Neural cell (in vitro differentiated cells): ENCODE data around the gene DENND4A. TPM values are rescaled to one million over a fixed set of nuclear protein-coding genes. Genes with fewer than 3 reads are reported as not detected.

Experiments used
- H2AFZ ChIP-seq: fragments of 200-600, 300-800 bp; sonication (generic), shearing (Covaris generic); 2 replicates; pipeline ENCODE4 v1.6.0; 2014; ENCODE audit warnings: low read depth, mild to moderate bottlenecking, antibody characterized with exemption, low read length, moderate library complexity
- H3F3A ChIP-seq: fragments of 200-600 bp; shearing (Covaris generic); 2 replicates; pipeline ENCODE4 v1.6.1; 2016; ENCODE audit warnings: mild to moderate bottlenecking, moderate library complexity, mixed read lengths, antibody characterized with exemption, low read length; ENCODE audit not compliant: insufficient read depth, poor library complexity, severe bottlenecking
- H3K27ac ChIP-seq: fragments of 200-600, 300-800 bp; sonication (generic), shearing (Covaris generic); 2 replicates; pipeline ENCODE4 v1.5.1; 2014; ENCODE audit warnings: mild to moderate bottlenecking, low read length, moderate library complexity
- H3K27me3 ChIP-seq: fragments of 300-800, 200-600 bp; sonication (generic), shearing (Covaris generic); 2 replicates; pipeline ENCODE4 v1.6.0; 2014; ENCODE audit warnings: mild to moderate bottlenecking, low read depth, low read length, moderate library complexity; ENCODE audit not compliant: insufficient read depth
- H3K36me3 ChIP-seq: fragments of 300-800, 200-600 bp; sonication (generic), shearing (Covaris generic); 2 replicates; pipeline ENCODE4 v1.5.1; 2014; ENCODE audit warnings: mild to moderate bottlenecking, antibody characterized with exemption, low read length, moderate library complexity; ENCODE audit not compliant: insufficient read depth
- H3K4me2 ChIP-seq: fragments of 300-800, 200-600 bp; sonication (generic), shearing (Covaris generic); 2 replicates; pipeline ENCODE4 v1.6.0; 2014; ENCODE audit warnings: mild to moderate bottlenecking, low read length
- H3K4me3 ChIP-seq: fragments of 300-800, 200-600 bp; sonication (generic), shearing (Covaris generic); 2 replicates; pipeline ENCODE4 v1.5.1; 2014; ENCODE audit warnings: mild to moderate bottlenecking, low read length, moderate library complexity
- H3K79me2 ChIP-seq: fragments of 200-600 bp; shearing (Covaris generic); replicated peaks from 2 replicates; pipeline ENCODE4 v1.6.0; 2014; ENCODE audit warnings: mild to moderate bottlenecking, low read length, moderate library complexity; ENCODE audit not compliant: insufficient read depth
- H3K9ac ChIP-seq: fragments of 300-800, 200-600 bp; sonication (generic), shearing (Covaris generic); 2 replicates; pipeline ENCODE4 v1.6.1; 2016; ENCODE audit warnings: mild to moderate bottlenecking, low read length, mixed read lengths
- H3K9me2 ChIP-seq: fragments of 200-600 bp; shearing (Covaris generic); 2 replicates; pipeline ENCODE4 v1.6.1; 2016; ENCODE audit warnings: mild to moderate bottlenecking, low read length, mixed read lengths; ENCODE audit not compliant: insufficient read depth
- H3K9me3 ChIP-seq: fragments of 200-600, 300-800 bp; sonication (generic), shearing (Covaris generic); 2 replicates; pipeline ENCODE4 v1.6.1; 2016; ENCODE audit warnings: mild to moderate bottlenecking, mixed run types, low read length, moderate library complexity, mixed read lengths
- H4K20me1 ChIP-seq: fragments of 200-600 bp; shearing (Covaris generic); 2 replicates; pipeline ENCODE4 v1.6.1; 2016; ENCODE audit warnings: mild to moderate bottlenecking, mixed run types; ENCODE audit not compliant: insufficient read depth
- CTCF ChIP-seq: fragments of 450-650 bp; IDR thresholded peaks from 2 replicates; pipeline ENCODE4 v1.5.1; 2014; ENCODE audit warnings: antibody characterized with exemption, mild to moderate bottlenecking, moderate library complexity; ENCODE audit not compliant: poor library complexity, severe bottlenecking
- EP300 ChIP-seq: fragments of 450-650 bp; conservative IDR thresholded peaks from 2 replicates; pipeline ENCODE4 v1.6.1; 2014; ENCODE audit warnings: antibody characterized with exemption, mild to moderate bottlenecking, moderate library complexity; ENCODE audit not compliant: poor library complexity, severe bottlenecking
- EZH2 ChIP-seq: fragments of 200-600, 300-800 bp; shearing (Covaris generic), sonication (generic); IDR thresholded peaks from 2 replicates; pipeline ENCODE4 v1.6.1; 2014; ENCODE audit warnings: antibody characterized with exemption, low read length, borderline replicate concordance, mild to moderate bottlenecking; ENCODE audit not compliant: insufficient read depth, poor library complexity, severe bottlenecking
- MXI1 ChIP-seq: fragments of 450-650 bp; conservative IDR thresholded peaks from 2 replicates; pipeline ENCODE4 v1.6.1; 2014; ENCODE audit warnings: antibody characterized with exemption, mild to moderate bottlenecking; ENCODE audit not compliant: poor library complexity, severe bottlenecking
- POLR2AphosphoS5 ChIP-seq: IDR thresholded peaks from 2 replicates; pipeline ENCODE4 v1.6.1; 2012
- RAD21 ChIP-seq: fragments of 450-650 bp; conservative IDR thresholded peaks from 2 replicates; pipeline ENCODE4 v1.6.1; 2014; ENCODE audit warnings: antibody characterized with exemption, mild to moderate bottlenecking, moderate library complexity
- SMC3 ChIP-seq: fragments of 450-650 bp; conservative IDR thresholded peaks from 2 replicates; pipeline ENCODE4 v1.6.1; 2014; ENCODE audit warnings: antibody characterized with exemption, mild to moderate bottlenecking, moderate library complexity; ENCODE audit not compliant: poor library complexity
- TAF1 ChIP-seq: IDR thresholded peaks from 2 replicates; pipeline ENCODE4 v1.6.1; 2012; ENCODE audit warnings: low read depth
- polyA plus RNA-seq: library from polyadenylated mRNA; depleted of rRNA; stranded (reverse); fragments of >200 nt; gene quantifications from 2 replicates; pipeline ENCODE4 v1.2.3, GENCODE V29; 2014
- TF ChIP-seq, protein P1 (sequence below): IDR thresholded peaks from 2 replicates; pipeline ENCODE4 v1.6.1; 2012; ENCODE audit warnings: borderline replicate concordance

Gene DENND4A
- polyA plus RNA-seq, 1 donor from 2014 or later, result 7.5 TPM

DNA sequence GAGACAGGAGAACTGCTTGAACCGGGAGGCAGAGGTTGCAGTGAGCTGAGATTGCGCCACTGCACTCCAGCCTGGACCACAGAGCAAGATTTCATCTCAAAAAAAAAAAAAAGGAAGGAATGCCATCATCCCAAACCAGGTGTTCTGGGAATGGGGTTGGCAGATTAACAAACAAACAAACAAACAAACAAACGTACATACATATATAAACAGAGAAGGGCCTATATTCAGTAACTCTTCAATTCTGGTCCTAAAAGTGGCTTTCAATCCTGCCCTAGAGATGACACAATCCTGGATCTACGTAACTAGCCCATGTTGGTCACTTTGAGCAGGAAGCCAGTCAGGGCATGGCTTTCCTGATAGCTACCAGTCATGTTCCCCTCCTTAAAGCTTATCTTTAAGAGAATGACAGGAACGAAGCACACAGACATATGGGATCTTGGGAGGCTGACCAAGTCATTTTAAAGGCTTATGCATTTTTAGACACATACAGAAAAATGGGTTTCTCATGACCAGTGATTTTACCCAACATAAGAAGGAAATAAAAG is 47.3 kb upstream of the DENND4A start:
- Histone ChIP-seq H3K27me3 (no peaks in the 10 kb centered on the region), H3K27ac (no peak overlapping the region), H3K4me2 (no peak overlapping the region), H3K4me3 (no peak overlapping the region), H3K9me3 (no peaks in the 10 kb centered on the region), H3K9me2 (no peaks in the 10 kb centered on the region), H3F3A (no peaks in the 10 kb centered on the region), H4K20me1 (no peaks in the 10 kb centered on the region), H2AFZ (no peak overlapping the region), H3K36me3 (no peaks in the 10 kb centered on the region), H3K9ac (no peak overlapping the region), H3K79me2 (no peaks in the 10 kb centered on the region)
- TF ChIP-seq TAF1 (no peak), MXI1 (no peak), RAD21 (no peak), CTCF (no peak), POLR2AphosphoS5 (no peak), EP300 (no peak), SMC3 (no peak), EZH2 (no peak)
- TF ChIP-seq, protein P1, sequence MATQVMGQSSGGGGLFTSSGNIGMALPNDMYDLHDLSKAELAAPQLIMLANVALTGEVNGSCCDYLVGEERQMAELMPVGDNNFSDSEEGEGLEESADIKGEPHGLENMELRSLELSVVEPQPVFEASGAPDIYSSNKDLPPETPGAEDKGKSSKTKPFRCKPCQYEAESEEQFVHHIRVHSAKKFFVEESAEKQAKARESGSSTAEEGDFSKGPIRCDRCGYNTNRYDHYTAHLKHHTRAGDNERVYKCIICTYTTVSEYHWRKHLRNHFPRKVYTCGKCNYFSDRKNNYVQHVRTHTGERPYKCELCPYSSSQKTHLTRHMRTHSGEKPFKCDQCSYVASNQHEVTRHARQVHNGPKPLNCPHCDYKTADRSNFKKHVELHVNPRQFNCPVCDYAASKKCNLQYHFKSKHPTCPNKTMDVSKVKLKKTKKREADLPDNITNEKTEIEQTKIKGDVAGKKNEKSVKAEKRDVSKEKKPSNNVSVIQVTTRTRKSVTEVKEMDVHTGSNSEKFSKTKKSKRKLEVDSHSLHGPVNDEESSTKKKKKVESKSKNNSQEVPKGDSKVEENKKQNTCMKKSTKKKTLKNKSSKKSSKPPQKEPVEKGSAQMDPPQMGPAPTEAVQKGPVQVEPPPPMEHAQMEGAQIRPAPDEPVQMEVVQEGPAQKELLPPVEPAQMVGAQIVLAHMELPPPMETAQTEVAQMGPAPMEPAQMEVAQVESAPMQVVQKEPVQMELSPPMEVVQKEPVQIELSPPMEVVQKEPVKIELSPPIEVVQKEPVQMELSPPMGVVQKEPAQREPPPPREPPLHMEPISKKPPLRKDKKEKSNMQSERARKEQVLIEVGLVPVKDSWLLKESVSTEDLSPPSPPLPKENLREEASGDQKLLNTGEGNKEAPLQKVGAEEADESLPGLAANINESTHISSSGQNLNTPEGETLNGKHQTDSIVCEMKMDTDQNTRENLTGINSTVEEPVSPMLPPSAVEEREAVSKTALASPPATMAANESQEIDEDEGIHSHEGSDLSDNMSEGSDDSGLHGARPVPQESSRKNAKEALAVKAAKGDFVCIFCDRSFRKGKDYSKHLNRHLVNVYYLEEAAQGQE, result no peak

GRCh38 chr15:65837301-65838294 is 45.5 kb upstream of the DENND4A start:
- TF ChIP-seq RAD21 (no peak), MXI1 (no peak), EP300 (no peak)
- TF ChIP-seq, protein P1, result no peak
- Histone ChIP-seq H3K27ac (no peak overlapping the region), H3K4me3 (no peak overlapping the region), H3K27me3 (no peaks in the 10 kb centered on the region), H2AFZ (no peak overlapping the region), H3K4me2 (no peak overlapping the region), H3K36me3 (no peaks in the 10 kb centered on the region), H3K79me2 (no peaks in the 10 kb centered on the region), H3K9me3 (no peaks in the 10 kb centered on the region), H4K20me1 (no peaks in the 10 kb centered on the region), H3K9ac (no peak overlapping the region), H3K9me2 (no peaks in the 10 kb centered on the region), H3F3A (no peaks in the 10 kb centered on the region)
